Activated CD4-positive, alpha-beta T cell treated with anti-CD3 and anti-CD28 coated beads for 1 hour (primary cell): ENCODE data around the gene SOAT2.

Source experiments
- DNase-seq: peaks from one replicate; pipeline ENCODE4 v3.0.0-alpha.2; 2020

Gene SOAT2

DNA sequence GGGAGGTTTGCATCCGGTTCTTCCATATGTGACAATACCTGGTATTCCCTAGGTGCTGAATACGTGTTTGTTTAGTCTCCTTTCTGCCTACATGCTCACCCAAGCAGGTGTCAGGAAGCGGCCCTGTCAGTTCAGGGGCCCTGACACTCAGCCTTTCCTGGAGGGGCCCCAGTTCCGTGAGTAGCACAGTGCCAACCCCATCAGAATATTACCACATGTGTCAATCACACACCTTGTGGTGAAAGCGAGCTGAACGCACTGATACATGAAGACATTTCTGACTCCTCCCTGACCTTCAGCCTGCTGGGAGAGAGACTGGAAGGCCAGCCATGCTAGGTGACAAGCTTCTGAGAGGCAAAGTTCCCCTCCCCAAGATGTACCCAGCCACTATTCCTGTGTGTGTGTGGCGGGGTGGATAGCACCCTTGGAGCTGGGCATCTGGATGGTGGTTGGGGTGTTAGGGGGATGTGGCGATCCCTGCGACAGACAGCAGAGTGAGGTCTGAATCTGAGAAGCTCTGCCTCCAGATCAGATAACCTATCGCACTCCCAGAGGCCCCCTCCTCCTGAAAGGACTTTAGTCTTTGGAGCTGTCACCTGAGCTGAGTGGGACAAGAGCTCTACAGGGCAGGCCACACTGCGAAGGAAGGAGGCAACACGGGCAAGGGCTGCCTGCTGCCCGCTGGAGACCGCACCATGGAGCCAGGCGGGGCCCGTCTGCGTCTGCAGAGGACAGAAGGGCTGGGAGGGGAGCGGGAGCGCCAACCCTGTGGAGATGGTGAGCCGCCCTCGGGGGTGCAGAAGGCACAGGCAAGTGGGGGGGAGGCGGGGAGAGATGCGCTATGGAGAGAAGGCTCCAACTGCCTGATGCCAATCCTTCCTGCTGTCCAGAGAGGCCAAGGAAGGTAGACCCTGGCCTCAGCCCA, at the start of gene SOAT2:
Gene SOAT2 (plus strand): TSS at position 604 of the 925 bp plus-strand sequence. CDS start 92 bp downstream, at position 696.
- no peak for DNase-seq

GRCh38 chr12:53054112-53054878, 49.0 kb upstream of the SOAT2 start:
- DNase-seq = peak; percentile 88

DNA sequence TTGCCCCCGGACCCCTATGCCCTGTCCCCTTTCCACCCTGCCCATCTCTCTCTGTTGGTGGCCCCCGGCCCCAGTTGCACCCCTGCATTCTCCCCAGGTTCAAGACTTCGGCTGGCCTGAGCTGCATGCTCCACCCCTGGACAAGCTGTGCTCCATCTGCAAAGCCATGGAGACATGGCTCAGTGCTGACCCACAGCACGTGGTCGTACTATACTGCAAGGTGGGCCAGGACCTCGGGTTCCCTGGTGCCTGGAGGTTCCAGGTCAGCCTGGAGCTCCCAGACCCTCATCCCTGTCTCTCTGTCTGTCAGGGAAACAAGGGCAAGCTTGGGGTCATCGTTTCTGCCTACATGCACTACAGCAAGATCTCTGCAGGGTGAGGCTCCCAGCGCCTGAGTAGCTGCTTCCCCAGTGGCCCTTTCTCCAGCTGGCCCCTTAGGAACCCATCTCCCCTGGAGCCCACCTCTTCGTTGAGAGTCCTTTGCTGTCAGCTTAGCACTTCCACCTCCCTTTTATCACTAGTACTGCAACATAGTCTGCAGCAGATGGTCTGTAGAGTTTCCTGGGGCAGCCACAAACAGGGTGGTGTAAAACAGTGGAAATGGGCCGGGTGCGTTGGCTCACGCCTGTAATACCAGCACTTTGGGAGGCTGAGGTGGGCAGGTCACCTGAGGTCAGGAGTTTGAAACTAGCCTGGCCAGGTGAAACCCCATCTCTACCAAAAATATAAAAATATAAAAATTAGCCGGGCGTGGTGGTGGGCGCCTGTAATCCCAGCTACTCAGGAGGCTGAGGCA, 47.6 kb upstream of the SOAT2 start:
- no peak for DNase-seq

GRCh38 chr12:53056296-53056695, 47.0 kb upstream of the SOAT2 start:
- no peak for DNase-seq

DNA sequence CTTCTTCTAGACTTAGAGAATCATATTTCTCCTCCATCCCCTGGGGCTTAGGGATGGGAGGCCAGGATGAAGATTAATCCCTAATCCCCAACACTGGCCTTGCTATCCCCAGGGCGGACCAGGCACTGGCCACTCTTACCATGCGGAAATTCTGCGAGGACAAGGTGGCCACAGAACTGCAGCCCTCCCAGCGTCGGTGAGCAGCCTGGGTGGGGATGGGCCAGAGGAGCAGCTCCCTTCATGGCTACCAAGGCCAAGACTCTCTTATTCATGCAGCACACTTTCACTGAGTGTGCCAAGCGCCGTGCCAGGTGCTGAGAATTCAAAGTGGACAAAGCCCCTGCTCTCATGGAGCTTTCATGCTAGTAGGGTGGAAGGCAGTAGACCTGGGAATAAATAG, 46.4 kb upstream of the SOAT2 start:
- DNase-seq = no peak

- no peak for DNase-seq
Measured at GRCh38 chr12:53057816-53058500, 45.3 kb upstream of the SOAT2 start.

GRCh38 chr12:53058674-53059433, 44.4 kb upstream of the SOAT2 start:
- DNase-seq = no peak

- no peak for DNase-seq
Measured at GRCh38 chr12:53059434-53060063, 43.7 kb upstream of the SOAT2 start.

DNA sequence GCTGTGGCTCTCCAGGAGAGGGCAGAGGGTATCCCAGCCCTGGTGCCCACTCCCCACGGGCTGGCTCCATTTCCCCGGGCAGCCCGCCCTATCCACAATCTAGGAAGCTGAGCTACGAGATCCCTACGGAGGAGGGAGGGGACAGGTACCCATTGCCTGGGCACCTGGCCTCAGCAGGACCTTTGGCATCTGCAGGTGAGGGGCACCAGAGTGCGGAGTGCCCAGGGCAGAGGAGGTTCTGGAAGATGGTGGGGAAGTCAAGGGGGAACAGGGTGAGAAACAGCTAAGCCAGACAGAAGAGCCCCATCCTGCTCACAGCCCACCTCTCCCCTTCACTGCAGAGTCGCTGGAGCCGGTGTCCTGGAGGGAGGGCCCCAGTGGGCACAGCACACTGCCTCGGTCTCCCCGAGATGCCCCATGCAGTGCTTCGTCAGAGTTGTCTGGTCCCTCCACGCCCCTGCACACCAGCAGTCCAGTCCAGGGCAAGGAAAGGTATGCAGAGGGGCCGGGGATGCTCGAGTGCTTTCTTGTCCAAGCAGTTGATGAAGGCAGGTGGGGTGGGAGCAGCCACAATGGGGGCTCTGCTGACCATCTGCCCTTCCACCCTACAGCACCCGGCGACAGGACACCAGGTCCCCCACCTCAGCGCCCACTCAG, 43.1 kb upstream of the SOAT2 start:
- no peak for DNase-seq

DNA sequence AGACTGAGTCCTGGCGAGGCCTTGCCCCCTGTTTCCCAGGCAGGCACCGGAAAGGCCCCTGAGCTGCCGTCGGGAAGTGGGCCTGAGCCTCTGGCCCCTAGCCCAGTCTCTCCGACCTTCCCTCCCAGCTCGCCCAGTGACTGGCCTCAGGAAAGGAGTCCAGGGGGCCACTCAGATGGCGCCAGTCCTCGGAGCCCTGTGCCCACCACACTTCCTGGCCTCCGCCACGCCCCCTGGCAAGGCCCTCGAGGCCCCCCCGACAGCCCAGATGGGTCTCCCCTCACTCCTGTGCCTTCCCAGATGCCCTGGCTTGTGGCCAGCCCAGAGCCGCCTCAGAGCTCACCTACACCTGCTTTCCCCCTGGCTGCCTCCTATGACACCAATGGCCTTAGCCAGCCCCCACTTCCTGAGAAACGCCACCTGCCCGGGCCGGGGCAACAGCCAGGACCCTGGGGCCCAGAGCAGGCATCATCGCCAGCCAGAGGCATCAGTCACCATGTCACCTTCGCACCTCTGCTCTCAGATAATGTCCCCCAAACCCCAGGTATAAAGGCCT, 42.5 kb upstream of the SOAT2 start:
- DNase-seq = no peak

- DNase-seq = no peak
Measured at GRCh38 chr12:53061404-53062010, 41.8 kb upstream of the SOAT2 start.

DNA sequence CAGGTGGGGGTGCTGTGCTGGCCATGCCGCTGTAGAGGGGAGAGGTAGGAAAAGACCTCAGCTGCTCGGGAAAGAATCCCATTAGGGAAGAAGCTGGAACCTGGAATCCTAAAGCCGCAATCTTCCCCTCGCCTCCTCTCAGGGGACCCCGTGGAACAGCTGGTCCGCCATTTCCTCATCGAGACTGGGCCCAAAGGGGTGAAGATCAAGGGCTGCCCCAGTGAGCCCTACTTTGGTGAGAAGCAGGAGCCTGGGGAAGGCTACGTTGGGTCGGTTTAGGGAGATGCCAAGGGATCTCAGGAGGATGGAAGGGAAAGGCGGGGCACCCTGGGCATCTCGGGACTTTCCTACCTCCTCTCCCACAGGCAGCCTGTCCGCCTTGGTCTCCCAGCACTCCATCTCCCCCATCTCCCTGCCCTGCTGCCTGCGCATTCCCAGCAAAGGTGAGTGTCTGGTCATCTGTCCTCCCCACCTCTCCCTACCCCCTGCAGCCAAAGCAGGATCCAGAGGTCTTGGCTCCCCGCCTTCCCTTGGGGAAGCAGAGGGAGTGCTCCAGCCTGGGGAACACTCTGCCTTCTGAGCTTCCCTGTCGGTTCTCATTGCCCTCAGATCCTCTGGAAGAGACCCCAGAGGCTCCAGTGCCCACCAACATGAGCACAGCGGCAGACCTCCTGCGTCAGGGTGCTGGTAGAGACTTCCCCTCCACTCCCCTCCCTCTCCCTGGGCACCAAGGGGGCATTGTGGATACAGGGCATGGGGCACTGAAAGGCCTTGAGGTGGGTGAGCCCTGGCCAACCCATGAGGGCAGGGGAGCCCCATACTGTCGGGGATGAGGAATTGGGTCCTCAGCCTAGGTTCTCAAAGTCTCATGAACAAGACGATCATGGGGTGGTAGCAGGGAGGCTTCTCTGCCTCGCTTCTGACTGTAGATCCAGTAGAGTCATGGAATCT, 41.0 kb upstream of the SOAT2 start:
- DNase-seq = no peak

DNA sequence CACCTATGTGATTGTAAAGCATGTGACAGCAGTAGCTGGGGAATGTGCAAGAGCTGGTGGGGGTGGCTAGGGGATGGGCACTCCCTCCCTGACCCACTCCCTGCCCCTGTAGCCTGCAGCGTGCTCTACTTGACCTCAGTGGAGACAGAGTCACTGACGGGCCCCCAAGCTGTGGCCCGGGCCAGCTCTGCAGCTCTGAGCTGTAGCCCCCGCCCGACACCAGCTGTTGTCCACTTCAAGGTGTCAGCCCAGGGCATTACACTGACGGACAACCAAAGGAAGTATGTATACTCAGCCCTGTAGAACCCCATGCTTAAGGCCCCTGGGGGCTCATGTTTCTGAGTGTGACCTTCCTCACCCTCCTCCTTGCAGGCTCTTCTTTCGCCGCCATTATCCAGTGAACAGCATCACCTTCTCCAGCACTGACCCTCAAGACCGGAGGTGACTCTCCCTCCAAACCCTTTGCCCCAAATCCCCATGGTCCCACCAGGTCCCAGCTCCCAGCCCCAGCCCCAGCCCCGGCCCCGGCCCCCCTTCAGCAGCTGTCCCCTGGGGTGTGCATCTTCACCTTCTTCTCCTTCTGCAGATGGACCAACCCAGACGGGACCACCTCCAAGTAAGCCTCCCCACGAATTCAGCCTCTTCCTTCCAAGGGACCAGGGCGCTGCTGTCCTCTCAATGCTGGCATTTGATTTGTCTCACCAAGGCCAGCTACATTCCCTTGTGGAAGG, 40.1 kb upstream of the SOAT2 start:
- DNase-seq = no peak

- no peak for DNase-seq
Measured at GRCh38 chr12:53063708-53064612, 39.3 kb upstream of the SOAT2 start.

DNA sequence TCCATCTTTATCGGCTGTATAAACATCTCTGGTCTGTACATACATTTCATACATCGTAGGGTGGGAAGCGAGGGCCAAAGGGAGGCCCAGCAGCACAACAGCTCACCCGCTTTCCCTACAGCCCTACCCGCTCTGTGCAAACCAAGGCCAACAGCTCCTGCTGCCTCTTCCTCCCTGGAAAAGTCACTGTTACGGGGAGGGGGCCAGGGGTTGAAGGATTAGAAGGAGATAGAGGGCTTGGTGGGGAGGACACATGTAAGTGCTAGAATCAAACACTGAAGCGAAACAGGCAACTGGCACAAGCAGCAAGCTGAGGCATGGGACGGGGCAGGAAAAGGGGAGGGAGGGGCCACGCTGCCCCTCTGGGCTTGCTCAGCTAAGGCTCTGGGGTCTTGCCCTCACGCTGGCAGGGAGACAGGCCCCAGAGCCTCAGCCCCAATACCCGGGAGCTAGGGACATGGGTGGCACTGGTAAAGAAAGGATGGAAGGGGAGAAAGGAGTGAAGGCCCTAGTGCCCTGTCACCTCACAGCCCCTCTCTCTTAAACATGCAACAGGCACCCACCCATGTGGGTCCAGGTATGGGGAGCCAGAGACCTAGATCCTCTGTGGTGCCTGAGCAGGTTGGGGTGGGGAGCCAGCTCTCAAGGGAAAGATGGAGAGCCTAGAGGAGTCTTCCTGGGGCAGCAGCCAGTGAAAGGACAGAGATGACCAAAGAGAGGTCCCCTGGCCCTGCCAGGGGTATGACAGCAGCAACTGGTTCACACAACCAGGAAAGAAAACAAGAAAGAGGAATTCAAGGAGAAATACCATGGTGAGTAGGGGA, 38.5 kb upstream of the SOAT2 start:
- DNase-seq = no peak

GRCh38 chr12:53065470-53065869, 37.8 kb upstream of the SOAT2 start:
- no peak for DNase-seq
